HG03439 (cell line): ENCODE data around the gene BAIAP2.

Source experiments
- ATAC-seq: cut with Tn5 transposase; IDR thresholded peaks from one replicate; pipeline ENCODE4 v1.9.1; 2021; ENCODE audit warnings: mild to moderate bottlenecking, moderate library complexity; ENCODE audit not compliant: unreplicated experiment

Gene BAIAP2

GRCh38 chr17:81121841-81122733 is 87.1 kb downstream of the BAIAP2 start:
- ATAC-seq: no peak

- no peak for ATAC-seq
Measured at GRCh38 chr17:81123052-81124048, 88.4 kb downstream of the BAIAP2 start.

- ATAC-seq: no peak
Measured at GRCh38 chr17:81124377-81124776, 89.4 kb downstream of the BAIAP2 start.

GRCh38 chr17:81125573-81126081 is 90.7 kb downstream of the BAIAP2 start:
- no peak for ATAC-seq

- no peak for ATAC-seq
Measured at GRCh38 chr17:81126281-81127132, 91.6 kb downstream of the BAIAP2 start.

- no peak for ATAC-seq
Measured at GRCh38 chr17:81127133-81127455, 92.1 kb downstream of the BAIAP2 start.

- no peak for ATAC-seq
Measured at GRCh38 chr17:81127526-81128177, 92.7 kb downstream of the BAIAP2 start.

- ATAC-seq: no peak
Measured at GRCh38 chr17:81128338-81128737, 93.4 kb downstream of the BAIAP2 start.

GRCh38 chr17:81128774-81129173 is 93.8 kb downstream of the BAIAP2 start:
- no peak for ATAC-seq

GRCh38 chr17:81129289-81129688 is 94.3 kb downstream of the BAIAP2 start:
- ATAC-seq: no peak

GRCh38 chr17:81129711-81130367 is 94.9 kb downstream of the BAIAP2 start:
- no peak for ATAC-seq

- ATAC-seq: no peak
Measured at GRCh38 chr17:81130385-81131361, 95.7 kb downstream of the BAIAP2 start.

GRCh38 chr17:81131486-81132196 is 96.7 kb downstream of the BAIAP2 start:
- no peak for ATAC-seq

- no peak for ATAC-seq
Measured at GRCh38 chr17:81132197-81132540, 97.2 kb downstream of the BAIAP2 start.

- no peak for ATAC-seq
Measured at GRCh38 chr17:81132770-81133723, 98.1 kb downstream of the BAIAP2 start.

- no peak for ATAC-seq
Measured at GRCh38 chr17:81134064-81134781, 99.3 kb downstream of the BAIAP2 start.
